Measurements from ENCODE around the gene NEDD4.
"Not testable (repeated sequence)": the region's sequence is repeated elsewhere in the genome, so short reads cannot be mapped to it uniquely, and the experiment has no call there.

The NEDD4 gene

GRCh38 chr15:55993111-55993803 lies at the start of gene NEDD4:
Gene NEDD4, minus strand, starts transcription at chr15:55993612. Its CDS starts 57 bp downstream, at chr15:55993555.
- peak; percentile 90 for DNase-seq (ENCODE audit: low spot score)

GRCh38 chr15:56042498-56042897 lies 49.1 kb upstream of the NEDD4 start:
- peak; percentile 20 for DNase-seq (ENCODE audit: low spot score)

- no peak for DNase-seq (ENCODE audit: low spot score)
Measured at GRCh38 chr15:56042031-56042430, 48.6 kb upstream of the NEDD4 start.

- peak; percentile 97 for DNase-seq (ENCODE audit: low spot score)
Measured at GRCh38 chr15:56040081-56041035, 46.9 kb upstream of the NEDD4 start.

GRCh38 chr15:56038707-56039106 lies 45.3 kb upstream of the NEDD4 start:
- DNase-seq (ENCODE audit: low spot score), result no peak

- no peak for DNase-seq (ENCODE audit: low spot score)
Measured at GRCh38 chr15:56038015-56038414, 44.6 kb upstream of the NEDD4 start.

- DNase-seq (ENCODE audit: low spot score), result no peak
Measured at GRCh38 chr15:56036546-56037067, 43.2 kb upstream of the NEDD4 start.

- no peak for DNase-seq (ENCODE audit: low spot score)
Measured at GRCh38 chr15:56035166-56035565, 41.8 kb upstream of the NEDD4 start.

- no peak for DNase-seq (ENCODE audit: low spot score)
Measured at GRCh38 chr15:56034514-56034913, 41.1 kb upstream of the NEDD4 start.

- no peak for DNase-seq (ENCODE audit: low spot score)
Measured at GRCh38 chr15:56032373-56032772, 39.0 kb upstream of the NEDD4 start.

- DNase-seq (ENCODE audit: low spot score), result no peak
Measured at GRCh38 chr15:56031836-56032235, 38.4 kb upstream of the NEDD4 start.

GRCh38 chr15:56031402-56031801 lies 38.0 kb upstream of the NEDD4 start:
- DNase-seq (ENCODE audit: low spot score), result no peak

- peak; percentile 52 for DNase-seq (ENCODE audit: low spot score)
Measured at GRCh38 chr15:56028430-56028829, 35.0 kb upstream of the NEDD4 start.

GRCh38 chr15:56023160-56023559 lies 29.7 kb upstream of the NEDD4 start:
- not testable (repeated sequence) for DNase-seq (ENCODE audit: low spot score)

GRCh38 chr15:56019819-56020486 lies 26.5 kb upstream of the NEDD4 start:
- no peak for DNase-seq (ENCODE audit: low spot score)

- peak; percentile 51 for DNase-seq (ENCODE audit: low spot score)
Measured at GRCh38 chr15:56019060-56019793, 25.8 kb upstream of the NEDD4 start.

- DNase-seq (ENCODE audit: low spot score), result no peak
Measured at GRCh38 chr15:56017920-56018319, 24.5 kb upstream of the NEDD4 start.

GRCh38 chr15:56017511-56017910 lies 24.1 kb upstream of the NEDD4 start:
- DNase-seq (ENCODE audit: low spot score), result no peak

GRCh38 chr15:56016281-56016680 lies 22.9 kb upstream of the NEDD4 start:
- DNase-seq (ENCODE audit: low spot score), result no peak

- no peak for DNase-seq (ENCODE audit: low spot score)
Measured at GRCh38 chr15:56014677-56015076, 21.3 kb upstream of the NEDD4 start.

- DNase-seq (ENCODE audit: low spot score), result not testable (repeated sequence)
Measured at GRCh38 chr15:56007053-56007452, 13.6 kb upstream of the NEDD4 start.

GRCh38 chr15:56006371-56006770 lies 13.0 kb upstream of the NEDD4 start:
- not testable (repeated sequence) for DNase-seq (ENCODE audit: low spot score)
